22Rv1 (cell line): Measurements from ENCODE around the gene KDM4C.

Experiments
- CTCF ChIP-seq: fragments of 450-650 bp; IDR thresholded peaks from 2 replicates; pipeline ENCODE4 v1.5.1; 2017; ENCODE audit warnings: mild to moderate bottlenecking
- ZFX ChIP-seq: fragments of 450-650 bp; IDR thresholded peaks from 2 replicates; pipeline ENCODE4 v1.6.1; 2017; ENCODE audit warnings: antibody characterized with exemption, borderline replicate concordance

- TF ChIP-seq CTCF (no peak), ZFX (no peak)
These were observed 298.5 kb downstream of the KDM4C start for GRCh38 chr9:7056254-7056653.
